OCI-LY3 (cell line): ENCODE results near the gene FKBP2.

Experiments
- H2AFZ ChIP-seq: fragments of 200-600, 300-600 bp; shearing (Covaris generic); 2 replicates; pipeline ENCODE4 v1.6.0; 2014; ENCODE audit warnings: antibody characterized with exemption, low read depth, low read length
- H3K27ac ChIP-seq: fragments of 200-600, 300-600 bp; sonication (generic); 2 replicates; pipeline ENCODE4 v1.5.1; 2014; ENCODE audit warnings: mild to moderate bottlenecking, low read length, moderate library complexity, mixed read lengths
- H3K27me3 ChIP-seq: fragments of 200-600, 300-600 bp; sonication (generic); 2 replicates; pipeline ENCODE4 v1.6.1; 2014; ENCODE audit warnings: low read depth, low read length, mixed read lengths
- H3K36me3 ChIP-seq: fragments of 200-600, 300-600 bp; sonication (generic); replicated peaks from 2 replicates; pipeline ENCODE3; 2014; ENCODE audit warnings: low read depth, low read length, mixed read lengths
- H3K4me1 ChIP-seq: fragments of 300-600, 200-600 bp; sonication (generic); 2 replicates; pipeline ENCODE4 v1.6.1; 2014; ENCODE audit warnings: low read length, mixed read lengths
- H3K4me2 ChIP-seq: fragments of 200-600, 300-600 bp; sonication (generic); 2 replicates; pipeline ENCODE4 v1.6.1; 2014; ENCODE audit warnings: low read length, mixed read lengths
- H3K4me3 ChIP-seq: fragments of 300-600, 200-600 bp; sonication (generic); 2 replicates; pipeline ENCODE4 v1.5.1; 2014; ENCODE audit warnings: antibody characterized with exemption, mild to moderate bottlenecking, low read length, moderate library complexity
- H3K79me2 ChIP-seq: fragments of 300-600, 200-600 bp; shearing (Covaris generic); 2 replicates; pipeline ENCODE4 v1.6.1; 2014; ENCODE audit warnings: mild to moderate bottlenecking, low read length, mixed read lengths
- H3K9ac ChIP-seq: fragments of 300-600, 200-600 bp; shearing (Covaris generic); 2 replicates; pipeline ENCODE4 v1.6.0; 2014; ENCODE audit warnings: mild to moderate bottlenecking, low read length, moderate library complexity
- H3K9me3 ChIP-seq: fragments of 200-600, 300-600 bp; shearing (Covaris generic); 2 replicates; pipeline ENCODE4 v1.6.1; 2014; ENCODE audit warnings: low read length, mixed read lengths; ENCODE audit not compliant: insufficient read depth
- H4K20me1 ChIP-seq: fragments of 200-600, 300-600 bp; sonication (generic); 2 replicates; pipeline ENCODE4 v1.6.1; 2016; ENCODE audit warnings: low read length, mixed read lengths; ENCODE audit not compliant: insufficient read depth
- EZH2phosphoT487 ChIP-seq: fragments of 200-600 bp; shearing (Covaris generic); IDR thresholded peaks from 2 replicates; pipeline ENCODE4 v1.6.1; 2018; ENCODE audit warnings: antibody characterized with exemption, mixed run types, low read depth
- TF ChIP-seq, protein P1 (sequence below): fragments of 200-600, 300-600 bp; sonication (generic); IDR thresholded peaks from 2 replicates; pipeline ENCODE4 v1.5.1; 2014; ENCODE audit warnings: antibody characterized with exemption, low read length, low read depth

FKBP2 gene

DNA sequence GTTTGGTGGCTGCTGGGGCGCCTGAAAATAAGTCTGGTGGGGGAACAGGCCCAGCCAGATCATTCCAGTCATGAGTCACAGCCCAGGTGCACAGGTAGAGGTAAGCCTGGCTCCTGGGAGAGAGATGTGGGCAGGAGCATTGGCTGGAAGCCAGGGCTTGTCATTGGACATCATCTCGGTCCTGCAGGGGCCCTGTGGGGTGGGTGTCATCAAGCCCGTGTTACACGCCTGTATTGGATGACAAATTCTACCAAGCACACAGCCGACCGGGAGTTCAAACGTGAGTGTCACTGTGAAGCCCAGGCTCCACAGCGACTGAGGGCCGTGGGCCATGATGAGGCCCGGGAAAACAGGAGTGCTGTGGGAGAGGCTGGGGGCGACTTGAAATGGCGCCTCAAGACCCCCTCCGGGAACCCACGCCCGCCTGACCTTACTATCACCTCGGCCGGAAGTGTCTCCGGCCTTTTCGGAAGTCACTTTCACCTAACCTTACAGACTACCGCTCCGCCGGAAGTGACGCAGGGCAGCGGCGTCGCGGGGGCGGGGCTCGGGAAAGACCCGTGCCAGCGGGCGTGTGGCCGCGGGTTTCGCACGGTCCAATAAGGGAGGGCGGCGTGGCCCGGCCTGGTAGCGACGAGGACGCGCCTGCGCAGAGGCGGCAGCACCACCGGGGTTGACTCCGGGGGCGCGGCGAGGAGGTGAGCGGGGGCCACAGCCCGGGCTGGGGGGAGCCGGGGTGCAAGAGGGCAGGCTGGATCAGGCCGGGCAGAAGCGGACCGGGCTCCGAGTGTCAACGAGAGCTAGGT lies at the start of gene FKBP2:
FKBP2 (plus strand) TSS at position 661 of the 806 bp plus-strand sequence. CDS start 1,293 bp downstream, outside the sequence.
- peak within 1 kb of the TSS; percentile 89 for H3K27ac ChIP-seq
- peaks cover 6% of the 10 kb centered on the region; the same call in 1 of the 2 replicates for H4K20me1 ChIP-seq
- H3K4me2 ChIP-seq, result peak within 1 kb of the TSS; percentile 99
- H2AFZ ChIP-seq, result 0 out of 2 replicates have a peak within 1 kb of the TSS, but pooled peaks have one; percentile 35
- peak within 1 kb of the TSS; percentile 94 for H3K4me3 ChIP-seq
- peaks cover 50% of the 10 kb centered on the region for H3K79me2 ChIP-seq
- no peaks in the 10 kb centered on the region for H3K9me3 ChIP-seq
- H3K9ac ChIP-seq, result peak within 1 kb of the TSS; percentile 94
- no peak for TF ChIP-seq EZH2phosphoT487
- TF ChIP-seq, protein P1, sequence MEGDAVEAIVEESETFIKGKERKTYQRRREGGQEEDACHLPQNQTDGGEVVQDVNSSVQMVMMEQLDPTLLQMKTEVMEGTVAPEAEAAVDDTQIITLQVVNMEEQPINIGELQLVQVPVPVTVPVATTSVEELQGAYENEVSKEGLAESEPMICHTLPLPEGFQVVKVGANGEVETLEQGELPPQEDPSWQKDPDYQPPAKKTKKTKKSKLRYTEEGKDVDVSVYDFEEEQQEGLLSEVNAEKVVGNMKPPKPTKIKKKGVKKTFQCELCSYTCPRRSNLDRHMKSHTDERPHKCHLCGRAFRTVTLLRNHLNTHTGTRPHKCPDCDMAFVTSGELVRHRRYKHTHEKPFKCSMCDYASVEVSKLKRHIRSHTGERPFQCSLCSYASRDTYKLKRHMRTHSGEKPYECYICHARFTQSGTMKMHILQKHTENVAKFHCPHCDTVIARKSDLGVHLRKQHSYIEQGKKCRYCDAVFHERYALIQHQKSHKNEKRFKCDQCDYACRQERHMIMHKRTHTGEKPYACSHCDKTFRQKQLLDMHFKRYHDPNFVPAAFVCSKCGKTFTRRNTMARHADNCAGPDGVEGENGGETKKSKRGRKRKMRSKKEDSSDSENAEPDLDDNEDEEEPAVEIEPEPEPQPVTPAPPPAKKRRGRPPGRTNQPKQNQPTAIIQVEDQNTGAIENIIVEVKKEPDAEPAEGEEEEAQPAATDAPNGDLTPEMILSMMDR, result no peak
- H3K4me1 ChIP-seq, result peaks cover 61% of the 10 kb centered on the region
- peaks cover 47% of the 10 kb centered on the region for H3K36me3 ChIP-seq
- H3K27me3 ChIP-seq, result no peaks in the 10 kb centered on the region

DNA sequence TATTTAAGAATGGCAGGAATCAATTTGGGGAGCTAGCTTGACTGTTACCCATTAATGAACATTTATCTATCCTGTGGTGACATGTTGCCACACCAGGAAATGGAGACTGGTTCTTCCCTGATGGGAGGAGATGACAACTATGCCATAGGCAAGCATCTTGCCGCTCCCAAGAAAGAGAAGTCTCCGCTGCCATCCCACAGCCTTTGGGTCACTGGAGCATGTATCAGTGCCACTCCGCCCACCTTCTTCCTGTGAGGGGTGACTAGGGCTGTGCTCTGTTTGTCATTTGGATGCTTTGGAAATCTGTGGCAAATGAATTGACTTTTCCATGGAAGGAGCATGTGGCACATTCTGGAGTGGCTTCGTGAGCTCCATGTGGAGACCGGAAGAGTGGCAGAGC lies 48.5 kb upstream of the FKBP2 start:
- H3K27me3 ChIP-seq, result no peaks in the 10 kb centered on the region
- TF ChIP-seq, protein P1, result no peak
- TF ChIP-seq EZH2phosphoT487, result no peak
- H3K4me3 ChIP-seq, result no peak overlapping the region
- H3K4me1 ChIP-seq, result no peaks in the 10 kb centered on the region
- H3K27ac ChIP-seq, result no peak overlapping the region
- no peak overlapping the region for H3K4me2 ChIP-seq
- H4K20me1 ChIP-seq, result peaks cover 14% of the 10 kb centered on the region
- peaks cover 65% of the 10 kb centered on the region for H3K36me3 ChIP-seq
- no peaks in the 10 kb centered on the region for H3K9me3 ChIP-seq
- H2AFZ ChIP-seq, result no peak overlapping the region
- H3K79me2 ChIP-seq, result peaks cover 4% of the 10 kb centered on the region; the same call in 1 of the 2 replicates
- no peak overlapping the region for H3K9ac ChIP-seq

DNA sequence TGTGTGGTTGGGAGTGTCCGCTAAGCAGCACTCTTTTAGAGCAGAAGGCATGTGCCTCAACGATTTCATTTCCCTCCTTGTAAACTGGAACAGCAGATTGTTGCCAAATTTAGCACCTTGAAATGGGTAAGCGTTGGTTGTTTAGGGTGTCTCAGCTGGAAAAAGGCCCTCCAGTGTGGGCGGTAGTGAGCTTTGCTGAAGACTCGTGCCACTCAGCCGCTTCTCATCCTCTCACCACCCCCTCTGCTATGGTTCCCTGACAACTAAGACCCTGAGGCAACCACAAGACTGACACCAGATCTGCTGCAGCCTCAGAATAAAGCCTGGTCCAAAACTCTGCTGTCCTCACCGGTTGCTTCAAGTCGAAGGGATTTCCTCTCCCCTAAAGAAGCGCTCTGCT lies 44.3 kb upstream of the FKBP2 start:
- H3K4me1 ChIP-seq, result no peaks in the 10 kb centered on the region
- H4K20me1 ChIP-seq, result peaks cover 6% of the 10 kb centered on the region; the same call in 1 of the 2 replicates
- no peak overlapping the region for H2AFZ ChIP-seq
- peaks cover 9% of the 10 kb centered on the region for H3K79me2 ChIP-seq
- H3K4me3 ChIP-seq, result no peak overlapping the region
- no peaks in the 10 kb centered on the region for H3K27me3 ChIP-seq
- H3K9ac ChIP-seq, result no peak overlapping the region
- no peak for TF ChIP-seq EZH2phosphoT487
- TF ChIP-seq, protein P1, result no peak
- H3K9me3 ChIP-seq, result no peaks in the 10 kb centered on the region
- no peak overlapping the region for H3K4me2 ChIP-seq
- H3K27ac ChIP-seq, result no peak overlapping the region
- H3K36me3 ChIP-seq, result peaks cover 74% of the 10 kb centered on the region

DNA sequence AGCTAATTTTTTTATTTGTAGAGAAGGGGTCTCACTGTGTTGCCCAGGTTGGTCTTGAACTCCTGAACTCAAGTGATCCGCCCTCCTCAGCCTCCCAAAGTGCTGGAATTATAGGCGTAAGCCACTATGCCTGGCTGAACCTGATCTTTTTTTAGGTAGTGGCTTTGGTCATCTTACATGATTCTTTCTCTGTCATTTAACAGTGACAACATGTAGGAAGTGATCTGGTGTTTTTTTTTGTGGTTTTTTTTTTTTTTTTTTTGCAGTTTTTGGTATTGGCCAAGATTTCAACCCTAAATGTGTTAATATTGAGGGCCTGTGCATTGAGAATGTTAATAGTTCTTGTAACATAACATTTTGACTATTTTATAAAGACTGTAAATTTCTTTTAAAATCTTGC lies 42.4 kb upstream of the FKBP2 start:
- Histone ChIP-seq H3K9ac (no peak overlapping the region), H2AFZ (no peak overlapping the region), H3K4me2 (no peak overlapping the region), H3K4me1 (no peaks in the 10 kb centered on the region), H3K4me3 (no peak overlapping the region), H3K27me3 (no peaks in the 10 kb centered on the region), H4K20me1 (no peaks in the 10 kb centered on the region; the same call in 1 of the 2 replicates), H3K79me2 (peaks cover 9% of the 10 kb centered on the region), H3K36me3 (peaks cover 73% of the 10 kb centered on the region), H3K27ac (no peak overlapping the region), H3K9me3 (no peaks in the 10 kb centered on the region)
- TF ChIP-seq EZH2phosphoT487, result no peak
- TF ChIP-seq, protein P1, result no peak
